Heart left ventricle (tissue), 13 donors: ENCODE measurements around the gene MTX3.

ENCODE experiments used
- CTCF ChIP-seq, 12 donors: fragments of 200-600 bp; sonication (generic) in 4 of 12; IDR thresholded peaks; one replicate each; pipeline versions ENCODE4 v1.5.0 to v1.8.0; 2018 to 2022; ENCODE audit warnings: antibody characterized with exemption in 12 of 12, mild to moderate bottlenecking in 5 of 12
- POLR2A ChIP-seq, 2 donors: fragments of 450-650 bp; IDR thresholded peaks; one replicate each; pipeline ENCODE4 v1.6.1; 2017; ENCODE audit warnings: antibody characterized with exemption in 2 of 2, mild to moderate bottlenecking in 2 of 2, moderate library complexity in 2 of 2
- donor health status: ischemic (EF 13 %, LVEDD 7.1; RV severe dilation, severe dysfunction).
- donor health status: DM: no; HTN: yes; CAD: no.
- donor health status: DM: no; HTN: no; CAD: no.
- donor health status: ischemic (EF 25% LVEDD 6.9; RV normal size, moderate dysfunction).
- donor health status: ischemic (EF 25% LVEDD 5.7; RV mildly dilated, moderate dysfunction).
- donor health status: ischemic (EF 35%, LVEDD 5.7; RV mildly dilated, moderate dysfunction).
- donor health status: nonischemic (EF 11% LVEDD 7.7; RV severe dilation, severe dysfunction).
- donor health status: DM: yes; HTN: yes; CAD: no.
- donor health status: PGD.
- donor health status: ischemic (EF 29% LVEDD 5.4; RV normal size, mild dysfunction).
- donor health status: nonischemic (EF 23%, LVEDD 6.1; RV moderate dilation, normal function).

- no peak for TF ChIP-seq POLR2A (IDR thresholded peaks at IDR 0.05)
- TF ChIP-seq CTCF (IDR thresholded peaks at IDR 0.05), result no peak
Measured at GRCh38 chr5:79936646-79937216, 54.3 kb downstream of the MTX3 start.
